HAP-1 (cell line): ENCODE measurements around the gene ILK.

Experiments
- DNase-seq, 2 experiments: peaks; one replicate each; pipeline ENCODE4 v3.0.0-alpha.2; 2016 to 2020; ENCODE audit warnings: low spot score in 2 of 2
- H3K27me3 ChIP-seq: fragments of 250-450 bp; sonication (Bioruptor Pico); 2 replicates; pipeline ENCODE4 v1.5.1; 2020; ENCODE audit warnings: low read depth, mild to moderate bottlenecking, moderate library complexity
- H3K36me3 ChIP-seq: fragments of 250-450 bp; sonication (Bioruptor Pico); replicated peaks from 2 replicates; pipeline ENCODE4 v1.5.1; 2020; ENCODE audit warnings: mild to moderate bottlenecking
- H3K4me1 ChIP-seq: fragments of 250-450 bp; sonication (Bioruptor Pico); 2 replicates; pipeline ENCODE4 v1.5.1; 2020; ENCODE audit warnings: mild to moderate bottlenecking
- H3K4me3 ChIP-seq: fragments of 250-450 bp; sonication (Bioruptor Pico); 2 replicates; pipeline ENCODE4 v1.5.1; 2020; ENCODE audit warnings: mild to moderate bottlenecking, moderate library complexity
- H3K9me3 ChIP-seq: fragments of 250-450 bp; sonication (Bioruptor Pico); 2 replicates; pipeline ENCODE4 v1.5.1; 2020; ENCODE audit warnings: mild to moderate bottlenecking, moderate library complexity
- in situ Hi-C: fragments of 300-500 bp; cut with MboI; formaldehyde crosslinking; loops from 3 replicates; pipeline ENCODE4 v1.14.3; 2020; ENCODE audit warnings: low sequenced_read_pairs, inconsistent platforms, mixed read lengths

ILK gene

DNA sequence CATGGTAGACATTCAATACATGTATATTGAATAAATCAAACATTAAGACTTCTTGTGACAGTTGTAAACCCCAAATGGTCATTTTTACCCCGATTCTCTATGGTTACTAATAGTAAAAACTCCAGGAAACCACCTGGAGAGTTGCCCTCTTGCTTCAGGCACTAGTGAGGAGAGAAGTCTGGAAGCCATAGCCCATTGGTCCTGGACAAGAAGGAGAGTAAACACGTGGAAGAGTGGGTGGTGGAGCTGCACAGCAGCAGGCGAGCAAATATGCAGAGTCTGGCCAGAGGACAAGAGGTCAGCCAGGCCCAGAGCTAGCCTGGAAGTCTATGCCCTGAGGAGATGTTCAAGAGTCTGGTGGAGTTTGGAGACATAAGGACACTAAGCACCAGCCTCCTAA is 34.3 kb downstream of the ILK start:
- Histone ChIP-seq H3K36me3 (no peaks in the 10 kb centered on the region), H3K9me3 (no peaks in the 10 kb centered on the region), H3K4me3 (no peak overlapping the region), H3K4me1 (no peaks in the 10 kb centered on the region), H3K27me3 (no peaks in the 10 kb centered on the region)
- DNase-seq: no peak
- in situ Hi-C loops: no loop called here

DNA sequence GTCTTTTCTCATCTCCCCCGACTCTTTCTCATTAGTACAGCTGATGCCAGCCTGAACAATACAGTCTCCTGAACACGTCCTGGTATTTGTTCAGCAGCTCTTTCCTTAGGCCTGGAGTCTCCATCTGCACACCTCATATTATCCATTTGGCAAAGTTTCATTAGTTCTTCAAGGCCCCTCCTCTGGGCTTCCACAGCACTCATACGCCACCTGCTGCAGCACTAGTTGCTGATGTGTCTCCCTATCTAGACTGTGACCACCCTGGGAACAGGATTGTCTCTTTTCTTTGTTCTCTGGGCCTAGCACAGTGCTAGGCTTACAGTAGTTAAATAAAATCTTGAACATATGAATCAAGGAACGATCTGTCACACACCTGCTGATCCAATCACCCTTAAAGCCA is 34.9 kb downstream of the ILK start:
- Histone ChIP-seq H3K36me3 (no peaks in the 10 kb centered on the region), H3K4me1 (no peaks in the 10 kb centered on the region), H3K9me3 (no peaks in the 10 kb centered on the region), H3K27me3 (no peaks in the 10 kb centered on the region), H3K4me3 (no peak overlapping the region)
- DNase-seq: no peak
- in situ Hi-C loops: no loop called here

DNA sequence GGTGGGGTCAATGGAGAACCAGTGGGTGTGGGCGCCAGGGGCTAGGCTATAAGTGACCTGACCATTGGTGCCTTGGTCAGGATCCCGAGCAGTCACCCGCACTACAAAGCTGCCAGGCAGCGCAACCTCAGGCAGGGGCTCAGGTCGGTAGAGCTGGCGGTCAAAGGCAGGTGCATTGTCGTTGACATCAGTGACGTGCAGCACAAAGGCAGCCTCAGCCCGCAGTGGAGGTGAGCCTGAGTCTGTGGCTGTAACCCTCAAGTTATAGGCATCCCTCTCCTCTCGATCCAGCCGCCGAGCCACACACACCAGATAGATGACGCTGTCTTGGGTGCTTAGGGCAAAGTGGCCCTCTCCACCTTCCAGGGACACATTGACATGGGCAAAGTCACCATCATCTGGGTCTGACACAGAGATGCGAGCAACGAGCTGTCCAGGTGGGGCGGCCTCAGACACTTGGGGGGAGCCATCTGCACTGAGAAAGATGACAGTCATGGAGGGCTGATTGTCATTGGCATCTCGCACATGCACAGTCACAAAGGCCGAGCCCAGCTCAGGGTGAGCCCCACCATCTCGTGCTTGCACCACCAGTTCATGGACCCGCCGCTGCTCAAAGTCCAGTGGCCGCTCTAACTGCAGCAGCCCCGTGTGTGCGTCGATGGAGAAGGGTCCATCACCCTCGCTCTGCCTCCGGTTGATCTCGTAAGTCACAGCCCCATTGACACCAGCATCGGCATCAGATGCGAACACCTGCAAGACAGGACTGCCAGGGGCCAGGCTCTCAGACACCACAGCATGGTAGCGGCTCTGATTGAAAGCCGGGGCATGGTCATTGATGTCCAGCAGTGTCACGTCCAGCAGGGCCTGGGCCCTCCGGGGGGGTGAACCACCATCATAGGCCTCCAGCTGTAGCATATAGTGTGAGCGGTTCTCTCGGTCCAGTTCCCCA is 36.7 kb downstream of the ILK start:
- no peak for DNase-seq
- H3K9me3 ChIP-seq: no peaks in the 10 kb centered on the region
- in situ Hi-C loops: no loop called here
- no peaks in the 10 kb centered on the region for H3K4me1 ChIP-seq
- H3K27me3 ChIP-seq: no peaks in the 10 kb centered on the region
- H3K36me3 ChIP-seq: no peaks in the 10 kb centered on the region
- H3K4me3 ChIP-seq: no peak overlapping the region

DNA sequence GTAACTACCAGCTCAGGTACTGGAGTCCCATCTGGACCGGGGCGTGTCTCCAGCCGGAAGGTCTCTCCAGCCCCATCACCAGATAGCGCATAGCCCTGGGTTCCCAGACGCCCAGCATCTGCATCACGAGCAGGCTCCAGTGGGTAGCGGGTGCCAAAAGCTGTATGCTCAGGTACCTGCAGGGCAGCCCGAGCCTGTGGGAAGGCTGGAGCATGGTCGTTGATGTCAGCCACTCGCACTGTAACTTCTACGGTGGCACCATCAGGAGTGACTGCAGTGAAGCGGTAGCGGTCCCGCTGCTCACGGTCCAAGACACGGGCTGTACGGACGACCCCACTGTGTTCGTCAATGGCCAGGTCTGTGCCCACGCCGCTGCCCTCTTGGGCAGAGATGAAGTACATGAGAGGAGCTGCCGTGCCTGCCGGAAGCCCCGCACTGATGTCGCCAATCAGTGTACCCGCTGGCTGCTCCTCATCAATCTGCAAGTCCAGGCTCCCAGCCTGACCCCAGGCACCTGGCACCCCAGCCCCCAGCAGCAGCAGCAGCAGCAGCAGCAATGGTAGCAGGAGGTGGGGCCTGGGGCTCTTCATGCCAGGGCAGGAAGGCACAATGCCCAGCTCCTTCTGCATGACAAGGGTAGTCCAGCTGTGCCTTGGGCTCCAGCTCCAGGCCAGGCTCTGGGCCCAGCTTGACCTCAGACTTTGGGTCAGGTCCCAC is 37.6 kb downstream of the ILK start:
- in situ Hi-C loops: no loop called here
- no peaks in the 10 kb centered on the region for H3K36me3 ChIP-seq
- H3K4me3 ChIP-seq: no peak overlapping the region
- no peaks in the 10 kb centered on the region for H3K4me1 ChIP-seq
- no peaks in the 10 kb centered on the region for H3K9me3 ChIP-seq
- H3K27me3 ChIP-seq: no peaks in the 10 kb centered on the region
- DNase-seq: no peak

DNA sequence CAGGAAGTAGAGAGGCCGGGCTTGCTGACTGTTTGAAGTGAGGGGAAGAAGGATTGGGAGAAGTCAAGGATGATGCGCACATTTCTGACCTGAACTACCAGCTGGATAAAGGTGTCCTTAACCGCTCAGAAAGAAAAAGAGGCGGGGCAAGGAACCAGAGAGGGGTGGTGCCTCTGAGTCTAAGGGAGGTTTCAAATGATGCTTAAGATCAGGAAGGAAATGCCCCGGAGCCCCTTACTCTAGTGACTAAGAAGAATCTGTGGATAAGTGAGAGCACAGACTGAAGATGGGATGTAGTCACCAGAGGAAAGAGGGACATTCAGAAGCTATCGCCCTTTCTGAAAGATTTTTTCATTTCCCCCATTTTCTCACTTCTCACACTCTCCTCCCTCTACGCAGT is 39.4 kb downstream of the ILK start:
- Histone ChIP-seq H3K4me1 (no peaks in the 10 kb centered on the region), H3K9me3 (no peaks in the 10 kb centered on the region), H3K4me3 (no peak overlapping the region), H3K36me3 (no peaks in the 10 kb centered on the region), H3K27me3 (no peaks in the 10 kb centered on the region)
- no peak for DNase-seq
- in situ Hi-C loops: no loop called here

DNA sequence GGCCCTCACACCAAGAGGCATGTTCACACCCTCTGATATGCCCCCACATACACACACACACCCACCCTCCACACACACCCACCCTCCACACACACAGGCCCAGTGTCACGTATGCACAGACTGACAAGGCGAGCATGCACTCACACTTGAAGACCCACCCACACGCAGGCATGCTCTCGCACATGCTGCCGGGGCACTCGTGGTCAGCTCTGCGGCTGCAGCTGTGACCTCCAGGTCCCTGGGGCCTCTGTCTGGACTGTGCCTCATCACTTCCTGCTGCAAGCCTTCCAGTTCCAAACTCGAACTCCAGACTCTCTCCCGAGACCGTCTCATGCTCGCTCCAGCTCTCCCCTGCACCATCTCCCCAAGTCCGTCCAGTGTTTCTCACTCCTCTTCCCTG is 42.5 kb downstream of the ILK start:
- Histone ChIP-seq H3K4me3 (no peak overlapping the region), H3K36me3 (no peaks in the 10 kb centered on the region), H3K27me3 (no peaks in the 10 kb centered on the region), H3K4me1 (no peaks in the 10 kb centered on the region), H3K9me3 (no peaks in the 10 kb centered on the region)
- no peak for DNase-seq
- in situ Hi-C loops: no loop called here

DNA sequence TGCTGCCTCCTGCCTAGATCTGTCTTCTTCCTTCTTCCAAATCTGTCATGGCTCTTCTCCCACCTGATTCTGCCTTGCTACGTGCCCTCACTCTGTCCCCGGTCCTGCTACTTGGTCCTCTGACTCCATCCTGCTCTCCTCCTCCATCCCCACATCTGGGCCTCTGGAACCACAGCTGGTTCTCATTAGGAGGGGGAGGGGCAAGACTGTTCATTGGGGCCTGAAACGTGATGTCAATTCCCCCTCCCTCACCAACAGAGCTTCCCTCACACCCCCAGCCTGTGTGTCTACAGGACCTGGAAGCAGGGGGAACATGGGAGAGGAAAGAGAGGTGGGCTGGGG is 43.0 kb downstream of the ILK start:
- Histone ChIP-seq H3K36me3 (no peaks in the 10 kb centered on the region), H3K27me3 (no peaks in the 10 kb centered on the region), H3K9me3 (no peaks in the 10 kb centered on the region), H3K4me3 (no peak overlapping the region), H3K4me1 (no peaks in the 10 kb centered on the region)
- in situ Hi-C loops: no loop called here
- no peak for DNase-seq

DNA sequence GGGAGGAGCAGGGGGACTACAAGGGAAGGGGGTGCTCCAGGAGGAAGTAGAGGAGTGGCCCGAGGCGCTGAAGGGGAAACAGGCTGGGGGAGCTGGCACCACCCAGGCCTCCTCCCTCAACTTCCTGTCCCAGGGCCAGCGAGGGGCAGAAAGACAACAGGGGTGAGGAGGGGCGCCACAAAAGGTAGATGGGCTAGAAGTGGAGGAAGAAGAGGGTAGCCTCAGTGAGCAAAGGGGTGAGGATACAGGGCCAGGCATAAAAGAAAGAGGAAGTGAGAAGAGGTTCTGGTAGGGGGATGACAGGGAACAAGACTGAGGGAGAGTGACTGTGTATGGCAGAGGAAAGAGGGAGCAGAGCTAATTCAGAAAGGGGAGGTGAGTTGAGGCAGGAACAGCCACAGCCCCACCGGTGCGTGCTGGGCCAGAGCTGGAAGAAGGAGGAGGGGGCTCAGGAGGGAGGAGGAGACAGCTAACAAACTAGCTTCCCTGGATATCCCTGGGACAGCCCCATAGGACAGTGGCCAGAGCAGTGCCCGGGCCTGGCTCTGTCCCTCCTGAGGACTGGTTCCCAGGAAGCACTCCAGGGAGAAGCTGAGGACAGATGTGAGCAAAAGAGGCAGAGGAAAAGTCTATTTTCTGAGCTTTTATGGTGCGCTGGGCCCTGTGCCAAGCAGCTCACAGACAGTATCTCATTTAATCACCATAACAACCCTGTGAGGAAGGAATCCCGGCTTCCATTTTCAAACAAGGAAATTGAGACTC is 43.5 kb downstream of the ILK start:
- Histone ChIP-seq H3K4me3 (no peak overlapping the region), H3K36me3 (no peaks in the 10 kb centered on the region), H3K4me1 (no peaks in the 10 kb centered on the region), H3K9me3 (no peaks in the 10 kb centered on the region), H3K27me3 (peaks cover 4% of the 10 kb centered on the region; the same call in 1 of the 2 replicates)
- DNase-seq: no peak
- in situ Hi-C loops: no loop called here

DNA sequence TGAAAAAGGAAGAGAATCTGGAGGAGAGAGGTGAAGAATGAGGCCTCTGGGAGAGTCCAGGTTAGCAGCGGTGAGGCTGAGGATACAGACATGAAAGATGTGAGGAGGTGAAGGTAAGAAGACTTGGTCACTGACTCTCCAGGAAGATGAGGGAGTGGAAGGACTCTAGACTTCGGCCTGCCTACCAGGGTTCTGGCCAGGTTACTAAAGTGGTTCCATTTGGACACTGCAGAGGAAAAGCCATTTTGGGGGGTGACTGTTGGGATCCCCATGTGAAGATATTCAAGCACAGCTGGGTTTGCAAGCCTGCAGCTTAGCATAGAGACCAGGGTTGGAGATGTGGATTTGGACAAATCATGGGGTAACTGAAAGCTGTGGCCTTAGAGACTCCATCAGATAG is 44.3 kb downstream of the ILK start:
- no peaks in the 10 kb centered on the region for H3K36me3 ChIP-seq
- in situ Hi-C loops: no loop called here
- no peaks in the 10 kb centered on the region for H3K4me1 ChIP-seq
- no peak overlapping the region for H3K4me3 ChIP-seq
- no peaks in the 10 kb centered on the region for H3K9me3 ChIP-seq
- H3K27me3 ChIP-seq: peaks cover 4% of the 10 kb centered on the region; the same call in 1 of the 2 replicates
- no peak for DNase-seq

DNA sequence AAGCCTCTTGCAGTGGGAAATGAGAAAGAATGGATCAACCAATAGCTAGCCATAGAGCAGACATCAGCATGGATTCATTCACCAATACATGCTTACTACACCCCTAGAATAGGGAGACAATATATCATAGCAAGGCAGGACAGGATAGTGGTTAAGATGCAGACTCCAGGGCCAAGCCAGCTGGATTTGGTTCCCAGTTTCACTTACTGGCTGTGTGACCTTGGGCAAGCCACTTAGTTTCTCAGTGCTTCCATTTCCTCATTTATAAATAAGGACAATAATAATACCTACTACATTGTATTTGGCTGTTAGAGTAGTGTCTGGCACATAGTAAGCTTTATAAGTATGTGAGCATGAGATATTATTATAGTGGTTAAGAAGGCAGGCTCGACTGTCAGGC is 44.9 kb downstream of the ILK start:
- no peaks in the 10 kb centered on the region for H3K9me3 ChIP-seq
- H3K27me3 ChIP-seq: peaks cover 4% of the 10 kb centered on the region; the same call in 1 of the 2 replicates
- in situ Hi-C loops: no loop called here
- no peak overlapping the region for H3K4me3 ChIP-seq
- H3K4me1 ChIP-seq: no peaks in the 10 kb centered on the region
- no peaks in the 10 kb centered on the region for H3K36me3 ChIP-seq
- DNase-seq: no peak

DNA sequence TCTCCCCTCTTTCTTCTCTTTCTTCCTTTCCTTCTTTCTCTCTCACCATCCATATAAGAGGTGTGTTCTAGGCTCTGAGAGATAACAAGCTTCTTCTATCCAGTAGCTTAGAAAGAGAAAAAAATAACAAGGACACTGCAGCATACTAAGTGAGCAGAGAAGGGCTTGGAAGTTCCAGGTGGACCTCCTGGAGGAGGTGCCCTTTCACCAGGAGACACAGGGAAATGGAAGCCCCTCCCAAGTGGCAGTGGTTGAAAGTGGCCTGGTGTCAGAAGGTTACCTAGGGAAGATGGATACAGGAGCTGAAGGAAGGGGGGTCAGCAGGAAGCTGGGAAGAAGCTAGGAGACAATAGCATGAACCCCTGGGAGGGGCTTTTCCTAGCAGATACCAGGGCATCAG is 46.5 kb downstream of the ILK start:
- DNase-seq: no peak
- Histone ChIP-seq H3K36me3 (no peaks in the 10 kb centered on the region), H3K4me1 (no peaks in the 10 kb centered on the region), H3K27me3 (peaks cover 4% of the 10 kb centered on the region; the same call in 1 of the 2 replicates), H3K9me3 (no peaks in the 10 kb centered on the region), H3K4me3 (no peak overlapping the region)
- in situ Hi-C loops: no loop called here

DNA sequence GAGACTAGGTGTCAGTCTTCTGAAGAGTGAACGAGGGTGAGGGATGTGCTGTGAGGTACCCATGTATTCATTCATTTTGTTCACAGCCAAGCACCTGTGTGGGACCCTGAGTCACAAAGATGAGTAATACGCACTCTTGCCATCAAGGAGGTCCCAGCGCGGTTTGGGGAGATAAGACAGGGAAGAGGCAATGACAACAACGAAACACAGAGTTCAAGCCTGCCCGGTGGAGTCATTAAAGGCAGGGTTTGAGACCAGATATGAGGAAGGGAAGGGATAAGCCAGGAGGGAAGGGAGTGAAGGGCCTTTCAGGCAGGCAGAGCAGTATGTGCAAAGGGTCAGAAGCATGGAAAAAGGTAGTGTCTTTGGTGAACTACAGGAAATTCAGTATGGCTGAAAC is 47.4 kb downstream of the ILK start:
- Histone ChIP-seq H3K9me3 (no peaks in the 10 kb centered on the region), H3K27me3 (peaks cover 4% of the 10 kb centered on the region), H3K36me3 (no peaks in the 10 kb centered on the region), H3K4me1 (no peaks in the 10 kb centered on the region), H3K4me3 (no peak overlapping the region)
- no peak for DNase-seq
- in situ Hi-C loops: no loop called here

DNA sequence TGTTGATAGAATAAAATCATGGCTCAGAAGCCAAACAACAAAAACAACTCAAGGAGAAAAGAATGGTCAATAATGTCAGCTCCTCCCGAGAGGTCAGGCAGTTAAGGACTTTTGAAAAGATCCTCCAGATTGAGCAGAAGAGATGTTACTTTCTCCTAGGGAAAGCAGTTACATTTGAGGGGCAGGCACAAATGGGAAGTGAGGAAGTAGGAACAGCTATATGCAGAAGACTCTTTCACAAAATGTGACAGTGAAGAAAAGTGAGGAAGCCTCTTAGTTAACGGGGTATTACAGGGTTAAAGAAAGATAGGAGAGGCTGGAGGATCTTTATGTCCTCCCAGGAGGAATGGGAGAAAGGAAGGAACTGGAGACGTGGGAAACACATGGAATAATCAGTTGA is 48.6 kb downstream of the ILK start:
- DNase-seq: no peak
- in situ Hi-C loops: no loop called here
- H3K4me1 ChIP-seq: no peaks in the 10 kb centered on the region
- H3K36me3 ChIP-seq: no peaks in the 10 kb centered on the region
- H3K4me3 ChIP-seq: no peak overlapping the region
- H3K27me3 ChIP-seq: peaks cover 4% of the 10 kb centered on the region
- H3K9me3 ChIP-seq: no peaks in the 10 kb centered on the region

DNA sequence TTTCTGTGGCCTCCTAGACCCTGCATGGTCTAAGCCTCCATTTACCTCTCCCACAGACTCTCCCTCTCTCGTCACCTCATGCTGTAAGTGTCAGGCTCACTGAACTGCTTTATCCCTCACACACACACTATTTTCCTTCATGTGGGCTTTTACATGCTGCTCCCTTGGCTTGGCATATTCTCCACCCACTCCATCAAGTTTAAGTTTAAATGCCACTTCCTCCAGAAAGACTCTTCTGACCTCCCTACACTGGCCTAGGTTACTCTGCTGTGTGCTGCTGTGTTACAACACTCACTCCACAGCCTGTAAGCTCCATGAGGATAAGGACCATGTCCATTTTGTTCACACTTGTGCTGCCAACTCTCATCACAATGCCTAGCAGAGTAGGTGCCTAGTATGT is 49.5 kb downstream of the ILK start:
- DNase-seq: no peak
- no peaks in the 10 kb centered on the region for H3K36me3 ChIP-seq
- no peak overlapping the region for H3K4me3 ChIP-seq
- H3K27me3 ChIP-seq: peaks cover 9% of the 10 kb centered on the region
- H3K4me1 ChIP-seq: no peaks in the 10 kb centered on the region
- H3K9me3 ChIP-seq: no peaks in the 10 kb centered on the region
- in situ Hi-C loops: no loop called here
